Uterus (tissue), 4 donors: ENCODE results near the gene TNFRSF4. TPM values are rescaled to one million over a fixed set of nuclear protein-coding genes. Genes with fewer than 3 reads are reported as not detected.
A peak's percentile ranks its signal among the peaks of the same experiment; 100 is the strongest.

Experiments
- DNase-seq, 2 donors: peaks; one replicate each; pipeline ENCODE4 v3.0.0-alpha.2; 2019 to 2020
- H3K27ac ChIP-seq, 2 donors: fragments of 200-600 bp; sonication (generic); 1 replicate in 1 of 2; 2 replicates in 1 of 2; pipeline ENCODE4 v1.5.1; 2016 to 2018
- H3K27me3 ChIP-seq, 2 donors: fragments of 200-600 bp; sonication (generic); one replicate each; pipeline ENCODE4 v1.5.1; 2018 to 2019; ENCODE audit warnings: control low read depth in 1 of 2
- H3K36me3 ChIP-seq, 2 donors: fragments of 200-600 bp; sonication (generic); one replicate each; pipeline ENCODE4 v1.5.1; 2019; ENCODE audit warnings: control low read depth in 1 of 2
- H3K4me1 ChIP-seq, 2 donors: fragments of 200-600 bp; sonication (generic); one replicate each; pipeline ENCODE4 v1.5.1; 2018 to 2019; ENCODE audit warnings: control low read depth in 1 of 2
- H3K4me3 ChIP-seq, 2 donors: fragments of 200-600 bp; sonication (generic); 1 replicate in 1 of 2; 2 replicates in 1 of 2; pipeline ENCODE4 v1.5.1; 2018 to 2019; ENCODE audit warnings: mild to moderate bottlenecking in 1 of 2
- H3K9me3 ChIP-seq, 2 donors: fragments of 200-600 bp; sonication (generic); one replicate each; pipeline ENCODE4 v1.5.1; 2019; ENCODE audit warnings: control low read depth in 1 of 2
- CTCF ChIP-seq, 4 experiments: fragments of 200-600 bp in 2 of 4; fragments of 450-650 bp in 2 of 4; sonication (generic) in 2 of 4; IDR thresholded peaks; one replicate each; pipeline ENCODE4 v1.5.1; 2016 to 2019; ENCODE audit warnings: antibody characterized with exemption in 4 of 4, mild to moderate bottlenecking in 2 of 4, moderate library complexity in 1 of 4
- POLR2A ChIP-seq, 2 donors: fragments of 450-650 bp; IDR thresholded peaks; one replicate each; pipeline ENCODE4 v1.6.1; 2016; ENCODE audit warnings: antibody characterized with exemption in 2 of 2, mild to moderate bottlenecking in 1 of 2, moderate library complexity in 1 of 2
- intact Hi-C: fragments of 100-400 bp; cut with DNase I; formaldehyde crosslinking; loops from one replicate; pipeline ENCODE4 v1.15.1; 2023; ENCODE audit warnings: low total_unique reads
- total RNA-seq, 4 donors: library from RNA; depleted of rRNA in 3 of 4; stranded (reverse); fragments of >200 nt in 3 of 4; gene quantifications; one replicate each; pipeline versions ENCODE4 v1.1.0 to v1.2.4, GENCODE V29; 2014 to 2023
- donor health status: DM: yes; HTN: yes; CAD: no.

Gene TNFRSF4
- total RNA-seq, 4 donors from 2014 or later, result 1.3 to 1.5 TPM; not detected in 2

GRCh38 chr1:1232796-1233566 is 19.0 kb upstream of the TNFRSF4 start:
- DNase-seq, result peak in 1 of 2 donors; percentile 32
- intact Hi-C loops, result loop anchor here (10.0 kb wide), 1 partner anchor 258 kb away; no protein-coding TSS in a partner anchor
- no peak for TF ChIP-seq POLR2A (IDR thresholded peaks at IDR 0.05)
- TF ChIP-seq CTCF (IDR thresholded peaks at IDR 0.05), result no peak
- H3K27me3 ChIP-seq, result no peaks in the 10 kb centered on the region
- H3K27ac ChIP-seq, result no peak overlapping the region
- H3K36me3 ChIP-seq, result no peaks in the 10 kb centered on the region
- peaks cover 0 to 36% of the 10 kb centered on the region in 2 donors for H3K4me1 ChIP-seq
- H3K4me3 ChIP-seq, result peak overlapping the region in 1 of 2 donors; percentile 31
- no peaks in the 10 kb centered on the region for H3K9me3 ChIP-seq

GRCh38 chr1:1232208-1232795 is 18.3 kb upstream of the TNFRSF4 start, which contains the start of gene B3GALT6:
TSS of gene B3GALT6 (plus strand) at chr1:1232237. CDS start at chr1:1232279, 42 bp downstream.
- Histone ChIP-seq H3K9me3 (no peaks in the 10 kb centered on the region), H3K27ac (peak within 1 kb of the TSS; percentile 70 to 93), H3K36me3 (no peaks in the 10 kb centered on the region), H3K27me3 (no peaks in the 10 kb centered on the region), H3K4me3 (peak within 1 kb of the TSS; percentile 67 to 98), H3K4me1 (peaks cover 0 to 32% of the 10 kb centered on the region in 2 donors)
- peak in 1 of 4 experiments; percentile 1 for TF ChIP-seq CTCF (IDR thresholded peaks at IDR 0.05)
- peak in 1 of 2 donors; percentile 40 for TF ChIP-seq POLR2A (IDR thresholded peaks at IDR 0.05)
- intact Hi-C loops, result loop anchor here (10.0 kb wide), 1 partner anchor 258 kb away; no protein-coding TSS in a partner anchor
- no peak for DNase-seq

DNA sequence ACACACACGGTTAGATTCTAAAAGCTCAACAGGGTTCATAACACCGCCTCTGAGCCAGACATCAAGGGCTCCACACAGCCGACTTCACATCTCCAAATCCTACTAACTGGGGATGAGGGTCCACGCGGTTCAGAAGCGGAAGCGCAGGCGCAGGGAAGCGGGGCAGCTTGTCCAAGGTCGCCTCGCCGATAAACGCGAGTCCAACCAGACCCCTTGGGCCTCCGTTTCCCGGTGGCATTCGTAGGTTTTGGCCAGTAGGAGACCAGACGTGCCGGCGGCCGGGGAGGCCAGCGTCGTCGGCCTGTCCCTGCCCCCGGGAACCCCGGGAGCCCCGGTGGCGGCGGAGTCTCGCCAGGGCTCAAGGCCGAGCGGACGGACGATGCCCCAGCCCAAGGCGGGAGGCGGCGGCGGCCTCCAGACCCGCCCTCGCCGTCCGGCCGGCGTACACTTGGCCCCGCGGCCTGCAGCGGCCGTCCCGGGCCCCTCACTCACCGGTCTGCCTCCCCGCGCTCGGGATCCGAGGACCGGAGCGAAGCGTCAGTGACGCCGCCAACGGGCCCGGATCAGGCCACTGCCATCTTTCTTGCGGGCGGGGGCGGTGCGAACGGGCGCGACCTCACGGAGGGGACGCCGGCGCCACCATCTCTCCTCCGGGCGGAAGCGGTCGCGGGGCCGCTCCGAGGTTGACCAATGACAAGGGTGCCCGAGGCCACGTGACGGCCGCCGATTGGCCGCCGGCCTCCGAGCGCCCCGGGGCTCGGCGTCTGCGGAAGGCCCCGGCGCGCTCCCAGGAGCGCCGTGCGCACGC is 17.7 kb upstream of the TNFRSF4 start, which contains the start of gene SDF4:
Gene SDF4, minus strand, starts transcription at position 602 of the 808 bp plus-strand sequence. CDS start 3,229 bp downstream, outside the sequence.
- peaks cover 0 to 27% of the 10 kb centered on the region in 2 donors for H3K4me1 ChIP-seq
- intact Hi-C loops, result loop anchor here (10.0 kb wide), 1 partner anchor 257 kb away; no protein-coding TSS in a partner anchor
- no peaks in the 10 kb centered on the region for H3K36me3 ChIP-seq

More for the DNA sequence above, 17.7 kb upstream of the TNFRSF4 start, which contains the start of gene SDF4:
- peak; percentile 94 to 97 for DNase-seq
- TF ChIP-seq POLR2A (IDR thresholded peaks at IDR 0.05) (peak in 1 of 2 donors; percentile 51), CTCF (IDR thresholded peaks at IDR 0.05) (peak in 1 of 4 experiments; percentile 2)
- peak within 1 kb of the TSS; percentile 67 to 98 for H3K4me3 ChIP-seq
- peak within 1 kb of the TSS; percentile 70 to 93 for H3K27ac ChIP-seq
- no peaks in the 10 kb centered on the region for H3K27me3 ChIP-seq
- no peaks in the 10 kb centered on the region for H3K9me3 ChIP-seq
